ENCODE data around the gene CCDC43.

- TF ChIP-seq CTCF (IDR thresholded peaks at IDR 0.05): no peak
- no peak for TF ChIP-seq POLR2A (IDR thresholded peaks at IDR 0.05)
Measured at GRCh38 chr17:44738214-44738906, 48.8 kb upstream of the CCDC43 start.
